ENCODE results near the gene ADORA2B.

DNA sequence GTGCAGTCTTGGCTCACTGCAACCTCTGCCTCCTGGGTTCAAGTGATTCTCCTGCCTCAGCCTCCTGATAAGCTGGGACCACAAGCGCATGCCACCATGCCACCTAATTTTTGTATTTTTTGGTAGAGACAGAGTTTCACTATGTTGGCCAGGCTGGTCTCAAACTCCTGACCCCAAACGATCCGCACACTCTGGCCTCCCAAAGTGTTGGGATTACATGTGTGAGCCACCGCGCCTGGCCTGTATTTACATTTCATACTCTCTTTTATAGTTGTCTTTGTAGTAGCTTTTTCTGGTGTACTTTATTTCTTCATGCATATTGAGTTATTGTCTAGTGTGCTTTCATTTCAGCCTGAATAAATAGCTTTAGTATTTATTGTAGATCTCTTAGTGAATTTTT, 10.1 kb upstream of the ADORA2B start:
- TF ChIP-seq, protein P1, sequence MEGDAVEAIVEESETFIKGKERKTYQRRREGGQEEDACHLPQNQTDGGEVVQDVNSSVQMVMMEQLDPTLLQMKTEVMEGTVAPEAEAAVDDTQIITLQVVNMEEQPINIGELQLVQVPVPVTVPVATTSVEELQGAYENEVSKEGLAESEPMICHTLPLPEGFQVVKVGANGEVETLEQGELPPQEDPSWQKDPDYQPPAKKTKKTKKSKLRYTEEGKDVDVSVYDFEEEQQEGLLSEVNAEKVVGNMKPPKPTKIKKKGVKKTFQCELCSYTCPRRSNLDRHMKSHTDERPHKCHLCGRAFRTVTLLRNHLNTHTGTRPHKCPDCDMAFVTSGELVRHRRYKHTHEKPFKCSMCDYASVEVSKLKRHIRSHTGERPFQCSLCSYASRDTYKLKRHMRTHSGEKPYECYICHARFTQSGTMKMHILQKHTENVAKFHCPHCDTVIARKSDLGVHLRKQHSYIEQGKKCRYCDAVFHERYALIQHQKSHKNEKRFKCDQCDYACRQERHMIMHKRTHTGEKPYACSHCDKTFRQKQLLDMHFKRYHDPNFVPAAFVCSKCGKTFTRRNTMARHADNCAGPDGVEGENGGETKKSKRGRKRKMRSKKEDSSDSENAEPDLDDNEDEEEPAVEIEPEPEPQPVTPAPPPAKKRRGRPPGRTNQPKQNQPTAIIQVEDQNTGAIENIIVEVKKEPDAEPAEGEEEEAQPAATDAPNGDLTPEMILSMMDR (IDR thresholded peaks at IDR 0.05; ENCODE audit: poor library complexity) = no peak
- TF ChIP-seq EZH2 (IDR thresholded peaks at IDR 0.05; ENCODE audit: borderline replicate concordance) = no peak

All from hepatocyte (in vitro differentiated cells).